PC-3 (cell line): Measurements from ENCODE around the gene NOSTRIN.

ENCODE experiments used
- EZH2 ChIP-seq: fragments of 300-600 bp; sonication (generic); IDR thresholded peaks from one replicate; pipeline ENCODE4 v1.6.1; 2017; ENCODE audit warnings: antibody characterized with exemption, mild to moderate bottlenecking, low read length; ENCODE audit not compliant: unreplicated experiment
- EZH2phosphoT487 ChIP-seq: fragments of 300-600 bp; sonication (generic); IDR thresholded peaks from 2 replicates; pipeline ENCODE4 v1.6.1; 2018; ENCODE audit warnings: mild to moderate bottlenecking, antibody characterized with exemption, low read length, borderline replicate concordance
- TF ChIP-seq, protein P1 (sequence below): fragments of 300-600 bp; sonication (generic); conservative IDR thresholded peaks from 2 replicates; pipeline ENCODE4 v1.5.1; 2017; ENCODE audit warnings: antibody characterized with exemption, low read depth, mild to moderate bottlenecking, low read length

DNA sequence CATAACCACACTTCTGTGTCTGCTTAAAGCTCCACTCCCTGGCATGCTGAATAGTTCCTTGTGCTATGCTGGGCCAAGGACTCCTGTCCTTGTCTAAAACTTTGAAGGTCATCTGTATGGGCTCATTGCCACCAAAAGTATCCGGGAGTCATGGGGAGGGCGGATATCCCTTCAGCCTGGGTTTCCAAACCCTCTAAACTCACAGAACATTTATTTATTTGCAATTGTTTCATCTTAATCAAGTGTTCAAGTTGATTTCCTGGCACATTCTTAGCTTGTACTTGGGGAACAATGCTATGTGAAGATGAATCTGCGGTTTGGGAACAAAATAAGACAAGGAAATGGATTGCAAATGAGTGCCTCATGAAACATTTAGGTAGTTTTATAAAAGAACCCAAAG lies 1.8 kb downstream of the NOSTRIN start:
- no peak for TF ChIP-seq EZH2
- TF ChIP-seq, protein P1, sequence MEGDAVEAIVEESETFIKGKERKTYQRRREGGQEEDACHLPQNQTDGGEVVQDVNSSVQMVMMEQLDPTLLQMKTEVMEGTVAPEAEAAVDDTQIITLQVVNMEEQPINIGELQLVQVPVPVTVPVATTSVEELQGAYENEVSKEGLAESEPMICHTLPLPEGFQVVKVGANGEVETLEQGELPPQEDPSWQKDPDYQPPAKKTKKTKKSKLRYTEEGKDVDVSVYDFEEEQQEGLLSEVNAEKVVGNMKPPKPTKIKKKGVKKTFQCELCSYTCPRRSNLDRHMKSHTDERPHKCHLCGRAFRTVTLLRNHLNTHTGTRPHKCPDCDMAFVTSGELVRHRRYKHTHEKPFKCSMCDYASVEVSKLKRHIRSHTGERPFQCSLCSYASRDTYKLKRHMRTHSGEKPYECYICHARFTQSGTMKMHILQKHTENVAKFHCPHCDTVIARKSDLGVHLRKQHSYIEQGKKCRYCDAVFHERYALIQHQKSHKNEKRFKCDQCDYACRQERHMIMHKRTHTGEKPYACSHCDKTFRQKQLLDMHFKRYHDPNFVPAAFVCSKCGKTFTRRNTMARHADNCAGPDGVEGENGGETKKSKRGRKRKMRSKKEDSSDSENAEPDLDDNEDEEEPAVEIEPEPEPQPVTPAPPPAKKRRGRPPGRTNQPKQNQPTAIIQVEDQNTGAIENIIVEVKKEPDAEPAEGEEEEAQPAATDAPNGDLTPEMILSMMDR: no peak
- no peak for TF ChIP-seq EZH2phosphoT487
